Measurements from ENCODE around the gene ENKUR.

The ENKUR gene

GRCh38 chr10:24952707-24953645 is 63.0 kb downstream of the ENKUR start:
- peak overlapping the region; percentile 55 for H3K27ac ChIP-seq
- TF ChIP-seq ZFX (IDR thresholded peaks at IDR 0.05) (0 out of 2 replicates have a peak, but pooled peaks have one; percentile 50), CTCF (conservative IDR thresholded peaks at IDR 0.05) (peak; percentile 34)

- TF ChIP-seq CTCF (conservative IDR thresholded peaks at IDR 0.05) (no peak), ZFX (IDR thresholded peaks at IDR 0.05) (no peak)
Observed at GRCh38 chr10:24952143-24952706, 63.7 kb downstream of the ENKUR start, which contains the start of gene PRTFDC1. Gene PRTFDC1 (minus strand): TSS chr10:24952606. CDS start chr10:24952575, 31 bp downstream.

GRCh38 chr10:24951201-24952142 is 64.5 kb downstream of the ENKUR start:
- H3K27ac ChIP-seq = no peak overlapping the region; the same call in 1 of the 2 replicates
- TF ChIP-seq CTCF (conservative IDR thresholded peaks at IDR 0.05) = no peak
- no peak for TF ChIP-seq ZFX (IDR thresholded peaks at IDR 0.05)

More at GRCh38 chr10:24952143-24952706, 63.7 kb downstream of the ENKUR start, which contains the start of gene PRTFDC1:
- peak within 1 kb of the TSS; percentile 55 for H3K27ac ChIP-seq

DNA sequence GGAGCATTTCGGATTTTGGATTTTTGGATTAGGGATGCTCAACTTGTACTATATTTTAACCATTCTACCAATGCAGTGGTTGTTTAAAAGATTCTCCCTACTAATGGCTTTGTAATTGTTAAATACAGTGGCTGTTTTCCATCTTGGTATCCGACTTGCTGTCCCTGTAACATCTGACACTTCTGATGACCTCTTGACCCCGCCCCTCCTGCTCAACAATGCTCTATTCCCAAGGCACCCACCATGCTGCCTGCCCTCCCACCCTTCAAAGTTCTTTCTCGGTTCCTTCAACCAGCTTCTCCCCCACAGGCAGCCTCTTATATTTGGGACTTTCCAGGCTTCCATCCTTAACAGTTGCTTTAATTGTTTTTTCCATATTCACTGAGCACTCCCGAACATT is 65.5 kb downstream of the ENKUR start:
- TF ChIP-seq ZFX (IDR thresholded peaks at IDR 0.05) (no peak), CTCF (conservative IDR thresholded peaks at IDR 0.05) (no peak)
- H3K27ac ChIP-seq = no peak overlapping the region

DNA sequence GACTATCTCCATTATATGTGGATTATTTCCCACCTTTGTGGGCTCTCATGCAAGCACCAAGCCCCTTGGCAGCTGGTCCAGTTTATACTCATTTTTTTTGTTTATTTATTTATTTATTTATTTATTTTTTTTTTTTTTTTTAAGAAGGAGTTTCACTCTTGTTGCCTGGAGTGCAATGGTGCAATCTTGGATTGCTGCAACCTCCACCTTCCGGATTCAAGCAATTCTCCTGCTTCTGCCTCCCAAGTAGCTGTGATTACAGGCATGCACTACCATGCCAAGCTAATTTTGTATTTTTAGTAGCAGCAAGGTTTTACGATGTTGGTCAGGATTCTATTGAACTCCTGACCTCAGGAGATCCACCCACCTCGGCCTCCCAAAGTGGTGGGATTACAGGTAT is 66.3 kb downstream of the ENKUR start:
- no peak for TF ChIP-seq CTCF (conservative IDR thresholded peaks at IDR 0.05)
- TF ChIP-seq ZFX (IDR thresholded peaks at IDR 0.05) = no peak
- no peak overlapping the region for H3K27ac ChIP-seq

- TF ChIP-seq CTCF (conservative IDR thresholded peaks at IDR 0.05) (no peak), ZFX (IDR thresholded peaks at IDR 0.05) (no peak)
- no peak overlapping the region for H3K27ac ChIP-seq
Observed at GRCh38 chr10:24947304-24948097, 68.5 kb downstream of the ENKUR start.

Data from C4-2B (cell line).